SK-N-SH (cell line): ENCODE results near the gene SEL1L2. TPM values are rescaled to one million over a fixed set of nuclear protein-coding genes. Genes with fewer than 3 reads are reported as not detected.

Experiments used
- CTCF ChIA-PET: fragments of 300-600, 350-600 bp; formaldehyde crosslinking; extraction: SDS; loops from one replicate; lab custom pipeline; 2021; lab: Yijun Ruan, JAX
- POLR2A ChIA-PET: fragments of 350-600 bp; sonication (Branson Sonifier 250); formaldehyde crosslinking; extraction: SDS; loops from one replicate; lab custom pipeline; 2020; ENCODE audit warnings: antibody characterized with exemption, inconsistent platforms; lab: Yijun Ruan, JAX
- DNase-seq: peaks from one replicate; pipeline ENCODE4 v3.0.0; 2012
- H2AFZ ChIP-seq: fragments of 200-600 bp; sonication (generic); 2 replicates; pipeline ENCODE4 v1.8.1; 2016; ENCODE audit warnings: antibody characterized with exemption, mild to moderate bottlenecking, low read depth
- H3F3A ChIP-seq: fragments of 200-600 bp; sonication (generic); replicated peaks from 2 replicates; pipeline ENCODE3; 2016; ENCODE audit warnings: antibody characterized with exemption, mild to moderate bottlenecking; ENCODE audit not compliant: insufficient read depth
- H3K27ac ChIP-seq, 2 experiments: fragments of 200-500 bp in 1 of 2; fragments of 200-600 bp in 1 of 2; sonication (Bioruptor generic) in 1 of 2; sonication (generic), shearing (Covaris generic) in 1 of 2; 2 replicates each; pipeline versions ENCODE4 v1.5.1 to v1.6.1; 2014 to 2016; ENCODE audit warnings: low read depth in 2 of 2, inconsistent platforms in 1 of 2, low read length in 1 of 2, mild to moderate bottlenecking in 1 of 2, mixed read lengths in 1 of 2
- H3K27me3 ChIP-seq: fragments of 200-600 bp; sonication (generic), shearing (Covaris generic); 2 replicates; pipeline ENCODE4 v1.6.1; 2016; ENCODE audit warnings: mixed run types; ENCODE audit not compliant: insufficient read depth
- H3K36me3 ChIP-seq, 2 experiments: fragments of 200-500 bp in 1 of 2; fragments of 200-600 bp in 1 of 2; sonication (Bioruptor generic) in 1 of 2; sonication (generic) in 1 of 2; replicated peaks in 1 of 2; 2 replicates each; pipeline versions ENCODE3 to v1.5.1; 2014 to 2016; ENCODE audit warnings: low read length in 1 of 2, mild to moderate bottlenecking in 1 of 2; ENCODE audit not compliant: insufficient read depth in 2 of 2, control insufficient read depth in 1 of 2
- H3K4me1 ChIP-seq, 2 experiments: fragments of 200-500 bp in 1 of 2; fragments of 200-600 bp in 1 of 2; sonication (Bioruptor generic) in 1 of 2; sonication (generic), shearing (Covaris generic) in 1 of 2; 2 replicates each; pipeline versions ENCODE4 v1.5.1 to v1.6.1; 2014 to 2016; ENCODE audit warnings: low read depth in 1 of 2, low read length in 1 of 2, mixed run types in 1 of 2; ENCODE audit not compliant: insufficient read depth in 2 of 2, control insufficient read depth in 1 of 2
- H3K4me2 ChIP-seq: fragments of 200-600 bp; sonication (generic), shearing (Covaris generic); 2 replicates; pipeline ENCODE4 v1.6.1; 2017; ENCODE audit warnings: mixed run types
- H3K4me3 ChIP-seq, 2 experiments: fragments of 200-500 bp in 1 of 2; fragments of 200-600 bp in 1 of 2; sonication (Bioruptor generic) in 1 of 2; sonication (generic), shearing (Covaris generic) in 1 of 2; 2 replicates each; pipeline versions ENCODE4 v1.5.1 to v1.8.1; 2014 to 2016; ENCODE audit warnings: low read depth in 2 of 2, inconsistent platforms in 1 of 2, low read length in 1 of 2, mild to moderate bottlenecking in 1 of 2, mixed read lengths in 1 of 2, moderate library complexity in 1 of 2
- H3K79me2 ChIP-seq: fragments of 200-600 bp; sonication (generic); 2 replicates; pipeline ENCODE4 v1.8.1; 2017; ENCODE audit warnings: mild to moderate bottlenecking; ENCODE audit not compliant: insufficient read depth
- H3K9ac ChIP-seq: fragments of 200-600 bp; sonication (generic); 2 replicates; pipeline ENCODE4 v1.6.1; 2017; ENCODE audit warnings: mixed run types
- H3K9me2 ChIP-seq: fragments of 200-600 bp; sonication (generic); 2 replicates; pipeline ENCODE4 v1.6.1; 2017; ENCODE audit warnings: mixed run types
- H3K9me3 ChIP-seq: fragments of 200-600 bp; sonication (generic); 2 replicates; pipeline ENCODE4 v1.6.1; 2017; ENCODE audit warnings: mixed run types, mild to moderate bottlenecking, moderate library complexity
- H4K20me1 ChIP-seq: fragments of 200-600 bp; sonication (generic); 2 replicates; pipeline ENCODE4 v1.6.1; 2017; ENCODE audit warnings: mild to moderate bottlenecking, mixed run types; ENCODE audit not compliant: insufficient read depth
- CHD2 ChIP-seq: fragments of 150-350 bp; IDR thresholded peaks from 2 replicates; pipeline ENCODE4 v1.6.1; 2018; ENCODE audit warnings: low read length; ENCODE audit not compliant: partially characterized antibody
- EZH2phosphoT487 ChIP-seq: fragments of 200-600 bp; sonication (generic); IDR thresholded peaks from 2 replicates; pipeline ENCODE4 v1.6.1; 2017; ENCODE audit warnings: low read depth, mixed run types, mild to moderate bottlenecking, antibody characterized with exemption, moderate library complexity, borderline replicate concordance
- FOSL2 ChIP-seq: IDR thresholded peaks from 2 replicates; pipeline ENCODE4 v1.4.0; 2012; ENCODE audit warnings: low read depth, mild to moderate bottlenecking, moderate library complexity, borderline replicate concordance
- FOXM1 ChIP-seq: IDR thresholded peaks from 2 replicates; pipeline ENCODE4 v1.4.0; 2012; ENCODE audit warnings: low read depth, mild to moderate bottlenecking
- RAD21 ChIP-seq: IDR thresholded peaks from 2 replicates; pipeline ENCODE4 v1.6.1; 2012; ENCODE audit warnings: mild to moderate bottlenecking, low read length
- RCOR1 ChIP-seq: fragments of 150-350 bp; IDR thresholded peaks from 2 replicates; pipeline ENCODE4 v1.6.1; 2017; ENCODE audit warnings: antibody characterized with exemption, low read length
- RFX5 ChIP-seq: IDR thresholded peaks from 2 replicates; pipeline ENCODE4 v1.6.1; 2012; ENCODE audit warnings: mild to moderate bottlenecking, improper control_type of control experiment, low read length
- SMC3 ChIP-seq: IDR thresholded peaks from 2 replicates; pipeline ENCODE4 v1.6.1; 2012; ENCODE audit warnings: low read depth, low read length, improper control_type of control experiment
- TCF12 ChIP-seq: IDR thresholded peaks from 2 replicates; pipeline ENCODE4 v1.4.0; 2012
- YY1 ChIP-seq: IDR thresholded peaks from 2 replicates; pipeline ENCODE4 v1.4.0; 2012; ENCODE audit warnings: low read depth, mild to moderate bottlenecking
- WGBS: methylation state at CpG from one replicate; pipeline ENCODE4 v1.1.6; 2017; ENCODE audit warnings: low lambda C conversion rate; 5-methylcytosine and 5-hydroxymethylcytosine counted together
- polyA plus RNA-seq, 3 experiments: library from polyadenylated mRNA; depleted of rRNA; stranded (reverse); fragments of >200 nt; gene quantifications; 2 replicates each; pipeline ENCODE4 v1.2.3, GENCODE V29; 2012
- TF ChIP-seq, protein P1 (sequence below): fragments of 200-600 bp; sonication (generic); IDR thresholded peaks from 2 replicates; pipeline ENCODE4 v1.6.1; 2017; ENCODE audit warnings: antibody characterized with exemption, mild to moderate bottlenecking, moderate library complexity
- TF ChIP-seq, protein P2 (sequence below): fragments of 150-350 bp; IDR thresholded peaks from 2 replicates; pipeline ENCODE4 v1.6.1; 2016; ENCODE audit warnings: mild to moderate bottlenecking, low read depth, low read length
- TF ChIP-seq, protein P3 (sequence below): fragments of 150-350 bp; IDR thresholded peaks from 2 replicates; pipeline ENCODE4 v1.6.1; 2017; ENCODE audit warnings: antibody characterized with exemption, low read length, low read depth, borderline replicate concordance

The SEL1L2 gene
- polyA plus RNA-seq, 1 of the 3 experiments (the other 2 are of a cell fraction): not detected

DNA sequence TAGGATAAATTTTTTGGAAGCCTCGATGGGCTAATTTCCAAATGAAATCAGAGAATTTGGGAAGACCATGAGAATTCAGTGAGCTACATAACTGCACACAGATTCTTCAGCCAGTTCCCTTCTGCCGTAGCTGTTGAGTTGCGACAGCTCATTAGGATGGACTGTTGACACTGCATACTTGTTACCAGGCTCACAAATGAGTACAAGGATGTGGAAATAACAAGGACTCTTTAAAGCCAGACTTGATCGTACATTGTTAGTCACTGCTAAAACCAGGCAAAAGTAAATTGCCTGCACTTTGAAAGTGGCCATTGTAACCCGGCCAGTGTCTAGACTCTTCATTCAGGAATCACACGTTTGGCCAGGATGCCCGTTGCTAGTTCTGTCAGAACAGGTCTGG is 168.5 kb downstream of the SEL1L2 start:
- Histone ChIP-seq H3K4me1 (peaks cover 0 to 6% of the 10 kb centered on the region in 2 experiments; a peak in 1 of 4 replicates), H4K20me1 (no peaks in the 10 kb centered on the region), H3K4me3 (no peak overlapping the region), H3K4me2 (no peak overlapping the region), H3K36me3 (peaks cover 20% of the 10 kb centered on the region in 2 experiments), H3F3A (peaks cover 4% of the 10 kb centered on the region)
- CTCF ChIA-PET: interaction anchor here (1.2 kb wide), 1 partner anchor 233 kb away, joined by 3 read pairs; no protein-coding TSS in a partner anchor
- no peak for TF ChIP-seq YY1
- no peak for TF ChIP-seq CHD2
- TF ChIP-seq RFX5: no peak
- TF ChIP-seq FOSL2: no peak
- no peak for TF ChIP-seq TCF12
- TF ChIP-seq RAD21: no peak
- TF ChIP-seq SMC3: no peak
- TF ChIP-seq, protein P1, sequence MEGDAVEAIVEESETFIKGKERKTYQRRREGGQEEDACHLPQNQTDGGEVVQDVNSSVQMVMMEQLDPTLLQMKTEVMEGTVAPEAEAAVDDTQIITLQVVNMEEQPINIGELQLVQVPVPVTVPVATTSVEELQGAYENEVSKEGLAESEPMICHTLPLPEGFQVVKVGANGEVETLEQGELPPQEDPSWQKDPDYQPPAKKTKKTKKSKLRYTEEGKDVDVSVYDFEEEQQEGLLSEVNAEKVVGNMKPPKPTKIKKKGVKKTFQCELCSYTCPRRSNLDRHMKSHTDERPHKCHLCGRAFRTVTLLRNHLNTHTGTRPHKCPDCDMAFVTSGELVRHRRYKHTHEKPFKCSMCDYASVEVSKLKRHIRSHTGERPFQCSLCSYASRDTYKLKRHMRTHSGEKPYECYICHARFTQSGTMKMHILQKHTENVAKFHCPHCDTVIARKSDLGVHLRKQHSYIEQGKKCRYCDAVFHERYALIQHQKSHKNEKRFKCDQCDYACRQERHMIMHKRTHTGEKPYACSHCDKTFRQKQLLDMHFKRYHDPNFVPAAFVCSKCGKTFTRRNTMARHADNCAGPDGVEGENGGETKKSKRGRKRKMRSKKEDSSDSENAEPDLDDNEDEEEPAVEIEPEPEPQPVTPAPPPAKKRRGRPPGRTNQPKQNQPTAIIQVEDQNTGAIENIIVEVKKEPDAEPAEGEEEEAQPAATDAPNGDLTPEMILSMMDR: no peak
- TF ChIP-seq, protein P2, sequence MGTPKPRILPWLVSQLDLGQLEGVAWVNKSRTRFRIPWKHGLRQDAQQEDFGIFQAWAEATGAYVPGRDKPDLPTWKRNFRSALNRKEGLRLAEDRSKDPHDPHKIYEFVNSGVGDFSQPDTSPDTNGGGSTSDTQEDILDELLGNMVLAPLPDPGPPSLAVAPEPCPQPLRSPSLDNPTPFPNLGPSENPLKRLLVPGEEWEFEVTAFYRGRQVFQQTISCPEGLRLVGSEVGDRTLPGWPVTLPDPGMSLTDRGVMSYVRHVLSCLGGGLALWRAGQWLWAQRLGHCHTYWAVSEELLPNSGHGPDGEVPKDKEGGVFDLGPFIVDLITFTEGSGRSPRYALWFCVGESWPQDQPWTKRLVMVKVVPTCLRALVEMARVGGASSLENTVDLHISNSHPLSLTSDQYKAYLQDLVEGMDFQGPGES: no peak
- TF ChIP-seq, protein P3, sequence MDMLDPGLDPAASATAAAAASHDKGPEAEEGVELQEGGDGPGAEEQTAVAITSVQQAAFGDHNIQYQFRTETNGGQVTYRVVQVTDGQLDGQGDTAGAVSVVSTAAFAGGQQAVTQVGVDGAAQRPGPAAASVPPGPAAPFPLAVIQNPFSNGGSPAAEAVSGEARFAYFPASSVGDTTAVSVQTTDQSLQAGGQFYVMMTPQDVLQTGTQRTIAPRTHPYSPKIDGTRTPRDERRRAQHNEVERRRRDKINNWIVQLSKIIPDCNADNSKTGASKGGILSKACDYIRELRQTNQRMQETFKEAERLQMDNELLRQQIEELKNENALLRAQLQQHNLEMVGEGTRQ: no peak
- TF ChIP-seq FOXM1: no peak
- TF ChIP-seq EZH2phosphoT487: no peak
- TF ChIP-seq, all 33 proteins: peak for 0
- no peak overlapping the region for H3K27ac ChIP-seq
- WGBS: 91% methylated on average over 7 of the region's 7 CpGs
- no peaks in the 10 kb centered on the region for H3K9me3 ChIP-seq
- no peaks in the 10 kb centered on the region for H3K79me2 ChIP-seq
- no peaks in the 10 kb centered on the region for H3K27me3 ChIP-seq
- no peak overlapping the region for H2AFZ ChIP-seq
- POLR2A ChIA-PET: no interaction called here
- no peak overlapping the region for H3K9ac ChIP-seq
- no peaks in the 10 kb centered on the region for H3K9me2 ChIP-seq
- DNase-seq: no peak

DNA sequence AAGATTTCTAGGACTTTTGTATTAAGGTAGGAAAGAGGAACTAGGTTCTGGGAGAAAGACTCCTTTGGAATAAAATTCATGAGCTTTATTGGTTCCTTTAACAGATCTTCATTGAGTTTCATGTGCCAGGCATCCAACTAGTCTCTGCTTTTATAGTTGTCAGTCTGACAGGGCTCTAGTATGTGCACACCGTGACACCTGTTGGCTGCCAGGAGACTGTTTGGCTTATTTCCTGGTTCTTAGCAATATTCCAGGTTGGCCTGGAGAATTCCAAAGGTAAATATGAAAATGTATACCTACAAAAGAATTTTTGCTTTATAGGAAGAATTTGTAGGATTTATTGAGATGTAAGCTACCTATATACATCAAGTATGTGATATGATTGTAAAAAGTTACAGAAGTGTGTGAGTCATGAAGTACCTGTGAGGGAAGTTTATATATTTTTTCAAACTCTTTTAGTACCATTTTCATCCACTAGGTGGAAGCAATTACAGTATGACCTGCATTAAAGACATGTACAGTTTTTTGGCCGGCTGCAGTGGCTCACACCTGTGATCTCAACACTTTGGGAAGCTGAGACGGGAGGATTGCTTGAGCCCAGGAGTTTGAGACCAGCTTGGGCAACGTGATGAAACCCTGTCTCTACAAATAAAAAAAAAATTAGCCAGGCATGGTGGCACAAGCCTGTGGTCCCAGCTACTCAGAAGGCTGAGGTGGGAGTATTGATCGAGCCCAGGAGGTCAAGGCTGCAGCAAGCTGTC is 170.3 kb downstream of the SEL1L2 start:
- 29% methylated on average over 5 of the region's 5 CpGs for WGBS
- DNase-seq: peak; percentile 44

More for the DNA sequence above, 170.3 kb downstream of the SEL1L2 start:
- POLR2A ChIA-PET: no interaction called here
- Histone ChIP-seq H3K4me1 (peaks cover 0 to 10% of the 10 kb centered on the region in 2 experiments; a peak in 1 of 4 replicates), H3K36me3 (peaks cover 31 to 38% of the 10 kb centered on the region in 2 experiments), H2AFZ (no peak overlapping the region), H3K79me2 (no peaks in the 10 kb centered on the region), H3K9ac (no peak overlapping the region), H3F3A (peaks cover 4% of the 10 kb centered on the region), H3K4me3 (peak overlapping the region in 1 of 2 experiments; percentile 9; a peak in 1 of 4 replicates), H3K4me2 (no peak overlapping the region), H3K27me3 (no peaks in the 10 kb centered on the region), H3K9me3 (no peaks in the 10 kb centered on the region), H3K9me2 (no peaks in the 10 kb centered on the region), H4K20me1 (no peaks in the 10 kb centered on the region), H3K27ac (no peak overlapping the region)
- CTCF ChIA-PET: interaction anchor here (0.7 to 2.7 kb wide), 25 partner anchors 9 to 321 kb away, joined by 3 to 44 read pairs (median 5); no protein-coding TSS in a partner anchor
- TF ChIP-seq YY1: no peak
- peak; percentile 62 for TF ChIP-seq SMC3
- TF ChIP-seq, protein P1: peak; percentile 77
- TF ChIP-seq RAD21: peak; percentile 62
- no peak for TF ChIP-seq RCOR1
